Measurements from ENCODE around the gene MARK3. TPM values are rescaled to one million over a fixed set of nuclear protein-coding genes. Genes with fewer than 3 reads are reported as not detected.
A peak's percentile ranks its signal among the peaks of the same experiment; 100 is the strongest.

The MARK3 gene
- total RNA-seq, 2 experiments from 2014 or later: 68.4 to 69.2 TPM

GRCh38 chr14:103372552-103373304 is 12.5 kb upstream of the MARK3 start:
- peak; percentile 72 for ATAC-seq

GRCh38 chr14:103374121-103374520 is 11.1 kb upstream of the MARK3 start:
- ATAC-seq (no peak), DNase-seq (no peak)
- Mint-ChIP-seq H3K4me3 (no peak overlapping the region), H3K27me3 (peaks cover 1% of the 10 kb centered on the region), H3K4me1 (ENCODE audit: low read depth) (peaks cover 3% of the 10 kb centered on the region), H3K36me3 (ENCODE audit: low read depth) (no peaks in the 10 kb centered on the region), H3K27ac (no peak overlapping the region), H3K9me3 (no peaks in the 10 kb centered on the region)
- ChIA-PET CTCF (interaction anchor here (0.9 to 1.0 kb wide), 2 partner anchors 16 to 17 kb away, joined by 3 read pairs; no protein-coding TSS in a partner anchor), POLR2A (interaction anchor here (0.8 to 1.1 kb wide), 2 partner anchors 11 to 29 kb away, joined by 3 to 5 read pairs; partner anchors contain the start of gene MARK3)
- intact Hi-C loops (cut with micrococcal nuclease): no loop called here
- TF ChIP-seq CTCF (IDR thresholded peaks at IDR 0.05): no peak

More at GRCh38 chr14:103372552-103373304, 12.5 kb upstream of the MARK3 start:
- CTCF ChIA-PET: interaction anchor here (1.0 kb wide), 1 partner anchor 17 kb away, joined by 3 read pairs; no protein-coding TSS in a partner anchor
- Mint-ChIP-seq H3K4me3 (no peak overlapping the region), H3K27ac (no peak overlapping the region), H3K9me3 (no peaks in the 10 kb centered on the region), H3K27me3 (no peaks in the 10 kb centered on the region), H3K4me1 (ENCODE audit: low read depth) (peaks cover 3% of the 10 kb centered on the region), H3K36me3 (ENCODE audit: low read depth) (no peaks in the 10 kb centered on the region)
- DNase-seq: peak; percentile 34
- POLR2A ChIA-PET: interaction anchor here (0.6 to 1.1 kb wide), 2 partner anchors 11 to 28 kb away, joined by 3 read pairs; no protein-coding TSS in a partner anchor
- TF ChIP-seq CTCF (IDR thresholded peaks at IDR 0.05): no peak
- intact Hi-C loops (cut with micrococcal nuclease): no loop called here

DNA sequence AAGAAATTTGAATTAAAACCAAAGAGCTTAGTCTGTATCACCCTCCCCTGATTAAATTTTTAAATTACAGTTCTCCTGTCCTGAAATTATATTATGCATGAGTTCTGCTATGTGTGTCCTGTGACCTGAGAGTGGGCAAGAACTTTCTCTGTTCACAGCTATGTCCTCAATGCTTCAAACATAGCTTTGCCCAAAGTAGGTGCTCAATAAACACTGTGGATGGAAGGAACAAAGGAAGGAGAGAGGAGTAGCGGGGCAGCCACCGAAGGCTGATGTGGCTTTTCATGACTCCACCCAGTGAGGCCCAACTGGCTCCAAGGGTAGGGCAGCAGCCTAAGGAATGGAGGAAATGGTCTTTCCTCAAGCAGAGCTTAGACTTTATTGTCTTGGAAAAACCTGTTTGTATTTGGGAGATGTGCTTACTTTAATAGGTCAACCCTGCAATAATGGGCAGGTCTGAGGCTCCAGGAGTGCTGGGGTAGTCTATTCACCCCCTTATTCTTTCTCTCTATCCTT is 7.6 kb upstream of the MARK3 start:
- Mint-ChIP-seq H3K36me3 (ENCODE audit: low read depth) (no peaks in the 10 kb centered on the region), H3K27me3 (peaks cover 5% of the 10 kb centered on the region), H3K27ac (no peak overlapping the region), H3K4me1 (ENCODE audit: low read depth) (peaks cover 6% of the 10 kb centered on the region), H3K4me3 (no peak overlapping the region), H3K9me3 (no peaks in the 10 kb centered on the region)
- CTCF ChIA-PET: interaction anchor here (0.8 to 2.6 kb wide), 5 partner anchors 13 to 119 kb away, joined by 3 to 14 read pairs (median 3); no protein-coding TSS in a partner anchor
- TF ChIP-seq CTCF (IDR thresholded peaks at IDR 0.05): no peak
- ATAC-seq (no peak), DNase-seq (no peak)
- intact Hi-C loops (cut with micrococcal nuclease): no loop called here
- POLR2A ChIA-PET: no interaction called here

- peaks cover 9% of the 10 kb centered on the region for H3K4me1 Mint-ChIP-seq (ENCODE audit: low read depth)
- no peak overlapping the region for H3K4me3 Mint-ChIP-seq
- ChIA-PET POLR2A (interaction anchor here (0.8 kb wide), 2 partner anchors 35 to 42 kb away, joined by 3 to 4 read pairs; no protein-coding TSS in a partner anchor), CTCF (interaction anchor here (0.8 to 2.6 kb wide), 4 partner anchors 12 to 23 kb away, joined by 3 to 14 read pairs (median 4); no protein-coding TSS in a partner anchor)
- H3K27me3 Mint-ChIP-seq: peaks cover 5% of the 10 kb centered on the region
- H3K27ac Mint-ChIP-seq: no peak overlapping the region
- intact Hi-C loops (cut with micrococcal nuclease): no loop called here
- DNase-seq (no peak), ATAC-seq (no peak)
- TF ChIP-seq CTCF (IDR thresholded peaks at IDR 0.05): no peak
- no peaks in the 10 kb centered on the region for H3K9me3 Mint-ChIP-seq
- no peaks in the 10 kb centered on the region for H3K36me3 Mint-ChIP-seq (ENCODE audit: low read depth)
Measured at GRCh38 chr14:103378038-103378854, 7.0 kb upstream of the MARK3 start.
